MM.1S (cell line): ENCODE results near the gene MAPK7.

Experiments used
- DNase-seq: peaks from one replicate; pipeline ENCODE4 v3.0.0-alpha.2; 2015
- H2AFZ ChIP-seq: fragments of 300-600 bp; sonication (generic); 2 replicates; pipeline ENCODE4 v1.6.0; 2016; ENCODE audit warnings: antibody characterized with exemption, low read length
- H3F3A ChIP-seq: fragments of 300-600 bp; sonication (generic); 2 replicates; pipeline ENCODE4 v1.6.1; 2016; ENCODE audit warnings: mild to moderate bottlenecking, antibody characterized with exemption, low read length, moderate library complexity, mixed read lengths; ENCODE audit not compliant: insufficient read depth
- H3K27ac ChIP-seq: fragments of 300-600 bp; sonication (generic); 2 replicates; pipeline ENCODE4 v1.5.1; 2016; ENCODE audit warnings: mild to moderate bottlenecking, low read length
- H3K27me3 ChIP-seq: fragments of 300-600 bp; sonication (generic); replicated peaks from 2 replicates; pipeline ENCODE4 v1.6.0; 2016; ENCODE audit warnings: low read length; ENCODE audit not compliant: insufficient read depth
- H3K36me3 ChIP-seq: fragments of 300-600 bp; sonication (generic); replicated peaks from 2 replicates; pipeline ENCODE4 v1.6.1; 2016; ENCODE audit warnings: mild to moderate bottlenecking, low read length, mixed read lengths; ENCODE audit not compliant: insufficient read depth
- H3K4me1 ChIP-seq: fragments of 300-600 bp; sonication (generic); 2 replicates; pipeline ENCODE4 v1.6.1; 2016; ENCODE audit warnings: low read length, mixed read lengths
- H3K4me2 ChIP-seq: fragments of 300-600 bp; sonication (generic); 2 replicates; pipeline ENCODE4 v1.6.0; 2016; ENCODE audit warnings: low read depth, low read length
- H3K4me3 ChIP-seq: fragments of 300-600 bp; sonication (generic); 2 replicates; pipeline ENCODE4 v1.5.1; 2016; ENCODE audit warnings: low read length, mixed read lengths
- H3K79me2 ChIP-seq: fragments of 300-600 bp; sonication (generic); 2 replicates; pipeline ENCODE4 v1.6.1; 2016; ENCODE audit warnings: mixed run types, low read length, mixed read lengths
- H3K9ac ChIP-seq: fragments of 300-600 bp; sonication (generic); 2 replicates; pipeline ENCODE4 v1.6.1; 2016; ENCODE audit warnings: low read length, mixed read lengths
- H3K9me2 ChIP-seq: fragments of 300-600 bp; sonication (generic); replicated peaks from 2 replicates; pipeline ENCODE4 v1.6.1; 2016; ENCODE audit warnings: mild to moderate bottlenecking, low read length, mixed read lengths; ENCODE audit not compliant: insufficient read depth
- H3K9me3 ChIP-seq: fragments of 300-600 bp; sonication (generic); replicated peaks from 2 replicates; pipeline ENCODE4 v1.6.1; 2016; ENCODE audit warnings: mild to moderate bottlenecking, low read length, mixed read lengths; ENCODE audit not compliant: insufficient read depth
- H4K20me1 ChIP-seq: fragments of 300-600 bp; sonication (generic); 2 replicates; pipeline ENCODE4 v1.6.1; 2016; ENCODE audit warnings: mild to moderate bottlenecking, low read length, moderate library complexity, mixed read lengths; ENCODE audit not compliant: insufficient read depth
- CTCF ChIP-seq: fragments of 300-600 bp; sonication (generic); IDR thresholded peaks from 2 replicates; pipeline ENCODE4 v1.5.1; 2016; ENCODE audit warnings: antibody characterized with exemption, low read length, mixed read lengths
- EZH2 ChIP-seq: fragments of 300-600 bp; sonication (generic); optimal IDR thresholded peaks from 2 replicates; pipeline ENCODE3; 2017; ENCODE audit warnings: low read depth, mild to moderate bottlenecking, antibody characterized with exemption, low read length, mixed read lengths
- EZH2phosphoT487 ChIP-seq: fragments of 300-600 bp; sonication (generic); IDR thresholded peaks from 2 replicates; pipeline ENCODE4 v1.6.1; 2018; ENCODE audit warnings: antibody characterized with exemption, low read length

Gene MAPK7

DNA sequence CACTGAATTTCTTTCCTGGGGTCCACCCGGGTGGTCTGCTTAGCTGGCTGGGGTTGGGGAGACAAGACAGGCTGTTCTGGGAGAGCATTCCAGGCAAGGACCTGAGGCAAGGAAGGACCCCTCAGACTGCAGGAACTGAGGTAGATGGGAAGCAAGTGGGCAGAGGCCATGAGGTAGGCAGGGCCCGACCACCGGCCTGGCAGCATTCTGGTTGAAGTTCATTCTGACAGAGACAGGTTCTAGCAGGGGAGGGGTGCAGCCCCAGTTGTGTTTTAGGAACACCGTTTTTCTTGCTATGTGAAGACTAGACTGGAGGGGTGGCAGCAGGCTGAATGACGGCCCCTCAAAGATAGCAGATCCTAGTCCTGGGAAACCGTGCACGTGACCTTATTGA, 33.2 kb upstream of the MAPK7 start:
- H4K20me1 ChIP-seq: no peaks in the 10 kb centered on the region
- H3K27ac ChIP-seq: no peak overlapping the region
- H3K4me1 ChIP-seq: no peaks in the 10 kb centered on the region
- DNase-seq: no peak
- no peaks in the 10 kb centered on the region for H3K79me2 ChIP-seq
- no peak overlapping the region for H3K4me3 ChIP-seq
- no peak overlapping the region for H3K9ac ChIP-seq
- H3F3A ChIP-seq: no peaks in the 10 kb centered on the region
- no peak overlapping the region for H2AFZ ChIP-seq
- H3K27me3 ChIP-seq: no peaks in the 10 kb centered on the region
- H3K9me2 ChIP-seq: no peaks in the 10 kb centered on the region
- H3K4me2 ChIP-seq: no peak overlapping the region
- H3K36me3 ChIP-seq: no peaks in the 10 kb centered on the region
- TF ChIP-seq EZH2phosphoT487 (no peak), EZH2 (no peak), CTCF (no peak)
- no peaks in the 10 kb centered on the region for H3K9me3 ChIP-seq

- Histone ChIP-seq H3K4me1 (no peaks in the 10 kb centered on the region), H3K79me2 (no peaks in the 10 kb centered on the region), H4K20me1 (no peaks in the 10 kb centered on the region), H3K4me3 (no peak overlapping the region), H3K36me3 (no peaks in the 10 kb centered on the region), H2AFZ (no peak overlapping the region), H3F3A (no peaks in the 10 kb centered on the region), H3K9me2 (no peaks in the 10 kb centered on the region), H3K9ac (no peak overlapping the region), H3K27me3 (no peaks in the 10 kb centered on the region), H3K27ac (no peak overlapping the region), H3K4me2 (no peak overlapping the region), H3K9me3 (no peaks in the 10 kb centered on the region)
- no peak for TF ChIP-seq CTCF
- no peak for TF ChIP-seq EZH2phosphoT487
- TF ChIP-seq EZH2: no peak
- no peak for DNase-seq
Measured at GRCh38 chr17:19345486-19346350, 32.6 kb upstream of the MAPK7 start.

- no peak overlapping the region for H3K9ac ChIP-seq
- DNase-seq: no peak
Measured at GRCh38 chr17:19346351-19347255, 31.7 kb upstream of the MAPK7 start.

More at GRCh38 chr17:19346351-19347255, 31.7 kb upstream of the MAPK7 start:
- Histone ChIP-seq H3F3A (no peaks in the 10 kb centered on the region), H3K4me3 (no peak overlapping the region), H3K4me1 (no peaks in the 10 kb centered on the region), H3K9me2 (no peaks in the 10 kb centered on the region), H4K20me1 (no peaks in the 10 kb centered on the region), H3K4me2 (no peak overlapping the region), H3K27ac (no peak overlapping the region), H2AFZ (no peak overlapping the region), H3K27me3 (no peaks in the 10 kb centered on the region), H3K79me2 (no peaks in the 10 kb centered on the region), H3K36me3 (no peaks in the 10 kb centered on the region), H3K9me3 (no peaks in the 10 kb centered on the region)
- TF ChIP-seq CTCF: no peak
- TF ChIP-seq EZH2: no peak
- TF ChIP-seq EZH2phosphoT487: no peak
